ENCODE measurements around the gene TSHZ2. TPM values are rescaled to one million over a fixed set of nuclear protein-coding genes. Genes with fewer than 3 reads are reported as not detected.

TSHZ2 gene
- total RNA-seq, 5 donors from 2014 or later (not counting 1 experiment from before 2014, with no cell fraction given), result 20.2 to 42.9 (median 25.8) TPM

- Histone ChIP-seq H3K36me3 (ENCODE audit: control insufficient read depth in 2 of 2, extremely low read depth in 1 of 2, insufficient read depth in 1 of 2, low read length in 1 of 2) (no peaks in the 10 kb centered on the region), H3K9me3 (no peaks in the 10 kb centered on the region), H3K4me3 (ENCODE audit: control insufficient read depth in 1 of 2, extremely low read depth in 1 of 2, low read length in 1 of 2) (no peak overlapping the region), H3K27ac (ENCODE audit: low read length) (no peak overlapping the region), H3K4me1 (ENCODE audit: control insufficient read depth in 1 of 2, extremely low read depth in 1 of 2, insufficient read depth in 2 of 2, low read length in 2 of 2) (no peaks in the 10 kb centered on the region), H3K27me3 (replicated peaks in 1 of 2; ENCODE audit: control insufficient read depth in 2 of 2, extremely low read depth in 1 of 2, insufficient read depth in 2 of 2, low read length in 1 of 2) (peaks cover 0 to 2% of the 10 kb centered on the region in 2 experiments)
- Mint-ChIP-seq H3K27me3 (peaks cover 5 to 8% of the 10 kb centered on the region in 2 donors), H3K4me3 (no peak overlapping the region), H3K4me1 (peaks cover 0 to 8% (median 4%) of the 10 kb centered on the region in 3 donors), H3K36me3 (no peaks in the 10 kb centered on the region), H3K27ac (no peak overlapping the region), H3K9me3 (no peaks in the 10 kb centered on the region)
- no peak for ATAC-seq (replicated peaks in 1 of 4)
- ChIA-PET POLR2A (no interaction called here), CTCF (interaction anchor here in 1 of 2 donors (1.2 kb wide), 1 partner anchor 648 kb away, joined by 3 read pairs; no protein-coding TSS in a partner anchor)
- WGBS (ENCODE audit: insufficient coverage), result 52% methylated on average over 4 of the region's 5 CpGs
- no peak for DNase-seq
Measured at GRCh38 chr20:52959125-52959524, 13.0 kb upstream of the TSHZ2 start.

GRCh38 chr20:52962183-52962582 lies 10.0 kb upstream of the TSHZ2 start:
- POLR2A ChIA-PET, result interaction anchor here in 1 of 2 donors (0.6 kb wide), 1 partner anchor 569 kb away, joined by 9 read pairs; no protein-coding TSS in a partner anchor
- H3K4me3 Mint-ChIP-seq, result no peak overlapping the region
- H3K9me3 Mint-ChIP-seq, result peaks cover 0 to 2% (median 0%) of the 10 kb centered on the region in 3 donors
- H3K9me3 ChIP-seq, result no peaks in the 10 kb centered on the region
- no peaks in the 10 kb centered on the region for H3K36me3 ChIP-seq (ENCODE audit: control insufficient read depth in 2 of 2, extremely low read depth in 1 of 2, insufficient read depth in 1 of 2, low read length in 1 of 2)
- no peak overlapping the region for H3K27ac Mint-ChIP-seq
- peaks cover 0 to 8% (median 4%) of the 10 kb centered on the region in 3 donors for H3K4me1 Mint-ChIP-seq
- peaks cover 5 to 12% of the 10 kb centered on the region in 2 donors for H3K27me3 Mint-ChIP-seq
- no peaks in the 10 kb centered on the region for H3K36me3 Mint-ChIP-seq
- no peak overlapping the region for H3K27ac ChIP-seq (ENCODE audit: low read length)
- no peak overlapping the region for H3K4me3 ChIP-seq (ENCODE audit: control insufficient read depth in 1 of 2, extremely low read depth in 1 of 2, low read length in 1 of 2)
- ATAC-seq (replicated peaks in 1 of 4), result no peak
- H3K4me1 ChIP-seq (ENCODE audit: control insufficient read depth in 1 of 2, extremely low read depth in 1 of 2, insufficient read depth in 2 of 2, low read length in 2 of 2), result no peaks in the 10 kb centered on the region
- CTCF ChIA-PET, result no interaction called here
- H3K27me3 ChIP-seq (replicated peaks in 1 of 2; ENCODE audit: control insufficient read depth in 2 of 2, extremely low read depth in 1 of 2, insufficient read depth in 2 of 2, low read length in 1 of 2), result peaks cover 0 to 4% of the 10 kb centered on the region in 2 experiments
- 63% methylated on average over 1 of the region's 1 CpG for WGBS (ENCODE audit: insufficient coverage)
- no peak for DNase-seq

GRCh38 chr20:52963131-52963530 lies 9.0 kb upstream of the TSHZ2 start:
- Mint-ChIP-seq H3K4me3 (no peak overlapping the region), H3K9me3 (peaks cover 0 to 2% (median 0%) of the 10 kb centered on the region in 3 donors), H3K36me3 (no peaks in the 10 kb centered on the region), H3K27ac (no peak overlapping the region), H3K4me1 (peaks cover 0 to 10% (median 4%) of the 10 kb centered on the region in 3 donors), H3K27me3 (peaks cover 5 to 8% of the 10 kb centered on the region in 2 donors)
- Histone ChIP-seq H3K36me3 (ENCODE audit: control insufficient read depth in 2 of 2, extremely low read depth in 1 of 2, insufficient read depth in 1 of 2, low read length in 1 of 2) (no peaks in the 10 kb centered on the region), H3K9me3 (no peaks in the 10 kb centered on the region), H3K27me3 (replicated peaks in 1 of 2; ENCODE audit: control insufficient read depth in 2 of 2, extremely low read depth in 1 of 2, insufficient read depth in 2 of 2, low read length in 1 of 2) (peaks cover 0 to 4% of the 10 kb centered on the region in 2 experiments), H3K4me3 (ENCODE audit: control insufficient read depth in 1 of 2, extremely low read depth in 1 of 2, low read length in 1 of 2) (no peak overlapping the region), H3K4me1 (ENCODE audit: control insufficient read depth in 1 of 2, extremely low read depth in 1 of 2, insufficient read depth in 2 of 2, low read length in 2 of 2) (no peaks in the 10 kb centered on the region), H3K27ac (ENCODE audit: low read length) (no peak overlapping the region)
- no CpG with 5 or more reads among the region's 3 CpGs for WGBS (ENCODE audit: insufficient coverage)
- ChIA-PET CTCF (interaction anchor here in 1 of 2 donors (0.7 kb wide), 1 partner anchor 334 kb away, joined by 3 read pairs; no protein-coding TSS in a partner anchor), POLR2A (interaction anchor here in 1 of 2 donors (0.6 kb wide), 1 partner anchor 953 kb away, joined by 5 read pairs; no protein-coding TSS in a partner anchor)
- DNase-seq (no peak), ATAC-seq (replicated peaks in 1 of 4) (no peak)

GRCh38 chr20:52964131-52964530 lies 8.0 kb upstream of the TSHZ2 start:
- no peaks in the 10 kb centered on the region for H3K36me3 Mint-ChIP-seq

GRCh38 chr20:52965380-52965779 lies 6.8 kb upstream of the TSHZ2 start:
- DNase-seq (no peak), ATAC-seq (replicated peaks in 1 of 4) (no peak)
- Mint-ChIP-seq H3K27me3 (peaks cover 5 to 8% of the 10 kb centered on the region in 2 donors), H3K36me3 (no peaks in the 10 kb centered on the region), H3K4me1 (peaks cover 0 to 7% (median 0%) of the 10 kb centered on the region in 3 donors), H3K4me3 (no peak overlapping the region), H3K9me3 (peaks cover 0 to 2% (median 0%) of the 10 kb centered on the region in 3 donors), H3K27ac (no peak overlapping the region)
- Histone ChIP-seq H3K36me3 (ENCODE audit: control insufficient read depth in 2 of 2, extremely low read depth in 1 of 2, insufficient read depth in 1 of 2, low read length in 1 of 2) (no peaks in the 10 kb centered on the region), H3K9me3 (no peaks in the 10 kb centered on the region), H3K27ac (ENCODE audit: low read length) (no peak overlapping the region), H3K4me1 (ENCODE audit: control insufficient read depth in 1 of 2, extremely low read depth in 1 of 2, insufficient read depth in 2 of 2, low read length in 2 of 2) (no peaks in the 10 kb centered on the region), H3K4me3 (ENCODE audit: control insufficient read depth in 1 of 2, extremely low read depth in 1 of 2, low read length in 1 of 2) (no peak overlapping the region), H3K27me3 (replicated peaks in 1 of 2; ENCODE audit: control insufficient read depth in 2 of 2, extremely low read depth in 1 of 2, insufficient read depth in 2 of 2, low read length in 1 of 2) (peaks cover 0 to 6% of the 10 kb centered on the region in 2 experiments)
- WGBS (ENCODE audit: insufficient coverage), result 60% methylated on average over 1 of the region's 1 CpG
- POLR2A ChIA-PET, result no interaction called here
- CTCF ChIA-PET, result no interaction called here

More at GRCh38 chr20:52964131-52964530, 8.0 kb upstream of the TSHZ2 start:
- WGBS (ENCODE audit: insufficient coverage), result no CpG with 5 or more reads among the region's 6 CpGs
- Histone ChIP-seq H3K36me3 (ENCODE audit: control insufficient read depth in 2 of 2, extremely low read depth in 1 of 2, insufficient read depth in 1 of 2, low read length in 1 of 2) (no peaks in the 10 kb centered on the region), H3K9me3 (no peaks in the 10 kb centered on the region), H3K4me3 (ENCODE audit: control insufficient read depth in 1 of 2, extremely low read depth in 1 of 2, low read length in 1 of 2) (no peak overlapping the region), H3K4me1 (ENCODE audit: control insufficient read depth in 1 of 2, extremely low read depth in 1 of 2, insufficient read depth in 2 of 2, low read length in 2 of 2) (no peaks in the 10 kb centered on the region), H3K27me3 (replicated peaks in 1 of 2; ENCODE audit: control insufficient read depth in 2 of 2, extremely low read depth in 1 of 2, insufficient read depth in 2 of 2, low read length in 1 of 2) (peaks cover 0 to 4% of the 10 kb centered on the region in 2 experiments), H3K27ac (ENCODE audit: low read length) (no peak overlapping the region)
- Mint-ChIP-seq H3K4me1 (peaks cover 0 to 7% (median 1%) of the 10 kb centered on the region in 3 donors), H3K27ac (no peak overlapping the region), H3K4me3 (no peak overlapping the region), H3K27me3 (peaks cover 5 to 8% of the 10 kb centered on the region in 2 donors), H3K9me3 (peaks cover 0 to 2% (median 0%) of the 10 kb centered on the region in 3 donors)
- DNase-seq (no peak), ATAC-seq (replicated peaks in 1 of 4) (no peak)
- ChIA-PET CTCF (no interaction called here), POLR2A (no interaction called here)

GRCh38 chr20:52965819-52966218 lies 6.3 kb upstream of the TSHZ2 start:
- 50% methylated on average over 2 of the region's 2 CpGs for WGBS (ENCODE audit: insufficient coverage)
- CTCF ChIA-PET, result no interaction called here
- peaks cover 0 to 7% (median 0%) of the 10 kb centered on the region in 3 donors for H3K4me1 Mint-ChIP-seq
- H3K27me3 ChIP-seq (replicated peaks in 1 of 2; ENCODE audit: control insufficient read depth in 2 of 2, extremely low read depth in 1 of 2, insufficient read depth in 2 of 2, low read length in 1 of 2), result peaks cover 0 to 6% of the 10 kb centered on the region in 2 experiments
- no peak overlapping the region for H3K4me3 ChIP-seq (ENCODE audit: control insufficient read depth in 1 of 2, extremely low read depth in 1 of 2, low read length in 1 of 2)
- no peaks in the 10 kb centered on the region for H3K9me3 ChIP-seq
- H3K27me3 Mint-ChIP-seq, result peaks cover 5 to 8% of the 10 kb centered on the region in 2 donors
- H3K27ac Mint-ChIP-seq, result no peak overlapping the region
- POLR2A ChIA-PET, result no interaction called here
- H3K36me3 Mint-ChIP-seq, result no peaks in the 10 kb centered on the region
- H3K4me3 Mint-ChIP-seq, result no peak overlapping the region
- no peak for DNase-seq
- no peaks in the 10 kb centered on the region for H3K4me1 ChIP-seq (ENCODE audit: control insufficient read depth in 1 of 2, extremely low read depth in 1 of 2, insufficient read depth in 2 of 2, low read length in 2 of 2)
- H3K27ac ChIP-seq (ENCODE audit: low read length), result no peak overlapping the region
- no peak for ATAC-seq (replicated peaks in 1 of 4)
- peaks cover 0 to 2% (median 0%) of the 10 kb centered on the region in 3 donors for H3K9me3 Mint-ChIP-seq
- H3K36me3 ChIP-seq (ENCODE audit: control insufficient read depth in 2 of 2, extremely low read depth in 1 of 2, insufficient read depth in 1 of 2, low read length in 1 of 2), result no peaks in the 10 kb centered on the region

All from T-cell (primary cell).